Suprapubic skin (tissue), 4 donors: Measurements from ENCODE around the gene MARCO. TPM values are rescaled to one million over a fixed set of nuclear protein-coding genes. Genes with fewer than 3 reads are reported as not detected.

ENCODE experiments used
- DNase-seq, 2 donors: peaks; one replicate each; pipeline ENCODE4 v3.0.0-alpha.2; 2019; ENCODE audit warnings: low spot score in 2 of 2
- H3K27ac ChIP-seq: fragments of 200-600 bp; sonication (generic); one replicate; pipeline ENCODE4 v1.5.1; 2019
- H3K27me3 ChIP-seq: fragments of 200-600 bp; sonication (generic); one replicate; pipeline ENCODE4 v1.5.1; 2019
- H3K36me3 ChIP-seq: fragments of 200-600 bp; sonication (generic); one replicate; pipeline ENCODE4 v1.5.1; 2019
- H3K4me1 ChIP-seq: fragments of 200-600 bp; sonication (generic); one replicate; pipeline ENCODE4 v1.5.1; 2019
- H3K4me3 ChIP-seq: fragments of 200-600 bp; sonication (generic); one replicate; pipeline ENCODE4 v1.5.1; 2019; ENCODE audit warnings: mild to moderate bottlenecking
- H3K9me3 ChIP-seq: fragments of 200-600 bp; sonication (generic); one replicate; pipeline ENCODE4 v1.5.1; 2019
- EP300 ChIP-seq: sonication (generic); formaldehyde crosslinking; IDR thresholded peaks from one replicate; pipeline ENCODE4 v1.6.1; 2017; ENCODE audit warnings: antibody characterized with exemption
- POLR2A ChIP-seq, 2 donors: fragments of 450-650 bp; IDR thresholded peaks; one replicate each; pipeline ENCODE4 v1.6.1; 2017; ENCODE audit warnings: antibody characterized with exemption in 2 of 2, mild to moderate bottlenecking in 2 of 2, moderate library complexity in 2 of 2
- POLR2AphosphoS5 ChIP-seq, 3 donors: sonication (generic); formaldehyde crosslinking; IDR thresholded peaks; one replicate each; pipeline ENCODE4 v1.6.1; 2017; ENCODE audit warnings: antibody characterized with exemption in 3 of 3
- WGBS: methylation state at CpG from one replicate; pipeline ENCODE4 v1.1.5; 2018; 5-methylcytosine and 5-hydroxymethylcytosine counted together
- total RNA-seq, 4 donors: library from RNA; depleted of rRNA; stranded (reverse); fragments of >200 nt; gene quantifications; one replicate each; pipeline ENCODE4 v1.1.0, GENCODE V29; 2016
- TF ChIP-seq, protein P1 (sequence below), 2 donors: fragments of 200-600 bp in 1 of 2; fragments of 450-650 bp in 1 of 2; sonication (generic) in 1 of 2; IDR thresholded peaks; one replicate each; pipeline ENCODE4 v1.5.1; 2016 to 2019; ENCODE audit warnings: antibody characterized with exemption in 2 of 2, mild to moderate bottlenecking in 1 of 2, moderate library complexity in 1 of 2

The MARCO gene
- total RNA-seq, 4 donors from 2014 or later = 0.68 to 9.1 (median 1.3) TPM

DNA sequence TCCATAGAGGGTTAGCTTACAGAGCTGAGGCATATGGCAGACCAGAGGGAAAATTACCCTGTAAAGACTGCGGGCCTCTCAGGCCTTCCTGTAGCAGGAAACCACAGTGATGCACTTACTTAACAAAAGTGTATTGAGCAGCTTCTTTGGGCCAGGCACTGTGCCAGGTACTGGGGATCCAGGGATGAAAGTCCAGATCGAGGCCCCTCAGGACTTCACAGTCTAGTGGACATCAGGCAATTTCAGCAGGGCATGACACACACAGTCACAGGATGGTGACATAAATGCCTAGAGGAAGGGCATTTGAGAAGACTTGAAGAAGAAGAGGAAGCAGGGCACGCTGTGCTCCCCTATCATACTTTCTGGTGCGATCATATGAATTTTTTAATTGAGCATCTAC is 71.7 kb downstream of the MARCO start:
- Histone ChIP-seq H3K4me3 (no peak overlapping the region), H3K27me3 (peaks cover 43% of the 10 kb centered on the region), H3K27ac (no peak overlapping the region), H3K9me3 (no peaks in the 10 kb centered on the region), H3K36me3 (no peaks in the 10 kb centered on the region), H3K4me1 (no peaks in the 10 kb centered on the region)
- TF ChIP-seq, protein P1, sequence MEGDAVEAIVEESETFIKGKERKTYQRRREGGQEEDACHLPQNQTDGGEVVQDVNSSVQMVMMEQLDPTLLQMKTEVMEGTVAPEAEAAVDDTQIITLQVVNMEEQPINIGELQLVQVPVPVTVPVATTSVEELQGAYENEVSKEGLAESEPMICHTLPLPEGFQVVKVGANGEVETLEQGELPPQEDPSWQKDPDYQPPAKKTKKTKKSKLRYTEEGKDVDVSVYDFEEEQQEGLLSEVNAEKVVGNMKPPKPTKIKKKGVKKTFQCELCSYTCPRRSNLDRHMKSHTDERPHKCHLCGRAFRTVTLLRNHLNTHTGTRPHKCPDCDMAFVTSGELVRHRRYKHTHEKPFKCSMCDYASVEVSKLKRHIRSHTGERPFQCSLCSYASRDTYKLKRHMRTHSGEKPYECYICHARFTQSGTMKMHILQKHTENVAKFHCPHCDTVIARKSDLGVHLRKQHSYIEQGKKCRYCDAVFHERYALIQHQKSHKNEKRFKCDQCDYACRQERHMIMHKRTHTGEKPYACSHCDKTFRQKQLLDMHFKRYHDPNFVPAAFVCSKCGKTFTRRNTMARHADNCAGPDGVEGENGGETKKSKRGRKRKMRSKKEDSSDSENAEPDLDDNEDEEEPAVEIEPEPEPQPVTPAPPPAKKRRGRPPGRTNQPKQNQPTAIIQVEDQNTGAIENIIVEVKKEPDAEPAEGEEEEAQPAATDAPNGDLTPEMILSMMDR (IDR thresholded peaks at IDR 0.05) = no peak
- no peak for TF ChIP-seq EP300
- TF ChIP-seq POLR2A (IDR thresholded peaks at IDR 0.05) = no peak
- TF ChIP-seq POLR2AphosphoS5 (IDR thresholded peaks at IDR 0.05) = no peak
- 83% methylated on average over 4 of the region's 4 CpGs for WGBS
- DNase-seq = peak in 1 of 2 donors; percentile 64

- no peak overlapping the region for H3K27ac ChIP-seq
- no peaks in the 10 kb centered on the region for H3K36me3 ChIP-seq
- H3K4me3 ChIP-seq = no peak overlapping the region
- no peaks in the 10 kb centered on the region for H3K4me1 ChIP-seq
- H3K27me3 ChIP-seq = peaks cover 28% of the 10 kb centered on the region
- WGBS = 70% methylated on average over 13 of the region's 13 CpGs
- peak in 1 of 2 donors; percentile 43 for DNase-seq
- no peaks in the 10 kb centered on the region for H3K9me3 ChIP-seq
- TF ChIP-seq POLR2A (IDR thresholded peaks at IDR 0.05) = no peak
- TF ChIP-seq, protein P1 (IDR thresholded peaks at IDR 0.05) = no peak
- no peak for TF ChIP-seq POLR2AphosphoS5 (IDR thresholded peaks at IDR 0.05)
- TF ChIP-seq EP300 = no peak
Observed at GRCh38 chr2:119015845-119016244, 73.9 kb downstream of the MARCO start.

DNA sequence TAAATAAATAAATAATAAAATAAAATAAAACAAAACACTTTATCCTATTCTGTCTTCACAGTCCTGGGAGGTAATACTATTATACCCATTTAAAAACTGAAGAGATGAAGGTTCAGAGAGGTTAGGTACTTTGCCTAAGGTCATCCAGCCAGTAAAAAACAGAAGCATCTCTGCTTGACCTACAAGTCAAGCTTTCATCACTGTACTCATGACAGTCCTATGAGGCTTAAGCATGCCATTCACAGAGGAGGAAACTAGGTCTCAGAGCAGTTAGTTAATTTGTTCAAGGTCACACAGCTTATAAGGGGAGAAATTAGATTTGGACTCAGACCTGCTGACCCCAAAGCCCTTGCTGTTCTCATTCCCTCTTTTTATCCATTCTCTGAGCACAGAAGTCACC is 77.5 kb downstream of the MARCO start:
- H3K36me3 ChIP-seq = no peaks in the 10 kb centered on the region
- TF ChIP-seq POLR2A (IDR thresholded peaks at IDR 0.05) (no peak), EP300 (no peak), POLR2AphosphoS5 (IDR thresholded peaks at IDR 0.05) (no peak)
- TF ChIP-seq, protein P1 (IDR thresholded peaks at IDR 0.05) = no peak
- peaks cover 19% of the 10 kb centered on the region for H3K27me3 ChIP-seq
- no peaks in the 10 kb centered on the region for H3K4me1 ChIP-seq
- no peaks in the 10 kb centered on the region for H3K9me3 ChIP-seq
- no peak for DNase-seq
- H3K27ac ChIP-seq = no peak overlapping the region
- no peak overlapping the region for H3K4me3 ChIP-seq

GRCh38 chr2:119022678-119023077 is 80.7 kb downstream of the MARCO start:
- Histone ChIP-seq H3K4me3 (no peak overlapping the region), H3K4me1 (no peaks in the 10 kb centered on the region), H3K9me3 (no peaks in the 10 kb centered on the region), H3K27me3 (peaks cover 12% of the 10 kb centered on the region), H3K36me3 (no peaks in the 10 kb centered on the region), H3K27ac (no peak overlapping the region)
- TF ChIP-seq POLR2A (IDR thresholded peaks at IDR 0.05) (no peak), POLR2AphosphoS5 (IDR thresholded peaks at IDR 0.05) (no peak), EP300 (no peak)
- TF ChIP-seq, protein P1 (IDR thresholded peaks at IDR 0.05) = no peak
- WGBS = 86% methylated on average over 4 of the region's 4 CpGs
- no peak for DNase-seq

DNA sequence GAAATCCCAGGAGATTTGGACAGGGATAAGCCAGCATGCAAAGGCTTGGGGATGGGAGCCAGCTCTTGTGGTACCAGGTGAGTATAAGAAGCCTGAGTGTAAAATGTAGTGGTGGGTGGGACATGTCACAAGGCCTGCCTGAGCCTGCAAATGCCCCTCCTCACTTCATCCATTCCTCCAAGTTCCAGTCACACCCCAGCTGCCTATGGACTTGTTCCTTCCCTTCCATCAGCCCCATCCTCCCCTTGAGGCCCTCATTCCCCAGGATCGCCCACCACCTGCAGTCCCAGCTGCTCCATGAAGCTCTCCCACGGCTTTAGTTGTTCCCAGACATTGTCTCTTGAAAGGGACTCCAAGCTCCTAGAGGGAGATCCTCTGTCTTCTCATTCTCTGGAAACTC is 81.5 kb downstream of the MARCO start:
- WGBS = 49% methylated on average over 2 of the region's 2 CpGs
- peaks cover 11% of the 10 kb centered on the region for H3K27me3 ChIP-seq
- no peaks in the 10 kb centered on the region for H3K36me3 ChIP-seq
- TF ChIP-seq, protein P1 (IDR thresholded peaks at IDR 0.05) = no peak
- no peak for TF ChIP-seq EP300
- TF ChIP-seq POLR2AphosphoS5 (IDR thresholded peaks at IDR 0.05) = no peak
- TF ChIP-seq POLR2A (IDR thresholded peaks at IDR 0.05) = no peak
- H3K9me3 ChIP-seq = no peaks in the 10 kb centered on the region
- H3K27ac ChIP-seq = no peak overlapping the region
- no peaks in the 10 kb centered on the region for H3K4me1 ChIP-seq
- DNase-seq = no peak
- no peak overlapping the region for H3K4me3 ChIP-seq
